Dedifferentiated amniotic fluid mesenchymal stem cell (primary cell): Measurements from ENCODE around the gene NDUFB5.
"Not testable (repeated sequence)": the region's sequence is repeated elsewhere in the genome, so short reads cannot be mapped to it uniquely, and the experiment has no call there.

Experiments used
- DNase-seq: peaks from one replicate; pipeline ENCODE4 v3.0.0-alpha.2; 2016; ENCODE audit errors: extremely low spot score

The NDUFB5 gene

DNA sequence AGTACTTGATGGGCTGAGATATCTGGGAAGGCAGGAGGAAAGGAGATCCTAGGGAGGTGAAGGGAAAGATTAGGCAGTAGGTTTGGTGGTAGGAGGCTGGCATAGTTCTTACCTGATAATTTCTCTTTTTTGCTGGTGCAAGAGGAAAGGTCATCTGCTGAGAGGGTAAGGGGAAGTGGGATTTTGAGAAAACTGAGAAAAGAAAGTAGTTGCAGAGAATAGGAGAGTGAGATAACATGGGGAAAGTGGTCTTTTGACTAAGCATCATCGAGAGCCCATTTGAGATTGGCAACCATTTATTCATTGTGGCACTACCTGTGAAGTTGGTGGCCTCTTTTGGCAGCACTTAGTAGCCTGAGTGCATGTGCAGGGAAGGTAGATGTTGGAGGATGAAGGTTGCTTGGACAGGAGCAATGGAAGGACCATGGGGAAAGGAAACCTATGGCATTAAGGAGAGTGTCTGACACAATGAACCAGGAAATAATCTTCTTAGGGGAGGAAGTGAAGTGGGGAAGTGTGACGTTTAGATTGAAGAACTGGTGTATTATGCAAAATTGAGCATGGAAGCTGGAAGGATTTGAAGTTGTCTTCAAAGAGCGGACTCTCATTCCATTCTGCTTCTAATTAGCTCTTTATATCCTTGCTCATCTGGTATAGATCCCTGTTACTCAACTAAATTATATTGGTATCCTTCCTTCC is 26.3 kb downstream of the NDUFB5 start:
- no peak for DNase-seq

DNA sequence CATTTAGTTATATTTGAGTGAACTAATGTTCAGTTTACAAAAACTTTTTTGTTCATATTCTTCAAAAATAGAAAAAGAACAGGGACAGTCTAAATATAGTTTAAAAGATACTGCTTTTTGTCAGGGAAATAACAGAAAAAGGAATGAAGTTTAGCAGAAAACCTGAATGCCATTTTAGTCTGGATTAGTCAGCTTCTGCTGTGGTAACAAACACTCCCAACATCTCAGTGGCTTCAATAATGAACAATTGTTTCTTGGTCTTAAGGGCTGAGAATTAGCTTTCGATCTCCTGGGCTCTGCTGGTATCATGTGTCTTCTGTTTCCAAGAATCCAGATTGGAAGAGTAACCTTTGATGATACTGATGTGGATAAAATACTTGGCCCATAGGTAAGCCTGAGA is 35.9 kb downstream of the NDUFB5 start:
- DNase-seq = no peak

GRCh38 chr3:179642871-179643270 is 38.3 kb downstream of the NDUFB5 start:
- DNase-seq = no peak

DNA sequence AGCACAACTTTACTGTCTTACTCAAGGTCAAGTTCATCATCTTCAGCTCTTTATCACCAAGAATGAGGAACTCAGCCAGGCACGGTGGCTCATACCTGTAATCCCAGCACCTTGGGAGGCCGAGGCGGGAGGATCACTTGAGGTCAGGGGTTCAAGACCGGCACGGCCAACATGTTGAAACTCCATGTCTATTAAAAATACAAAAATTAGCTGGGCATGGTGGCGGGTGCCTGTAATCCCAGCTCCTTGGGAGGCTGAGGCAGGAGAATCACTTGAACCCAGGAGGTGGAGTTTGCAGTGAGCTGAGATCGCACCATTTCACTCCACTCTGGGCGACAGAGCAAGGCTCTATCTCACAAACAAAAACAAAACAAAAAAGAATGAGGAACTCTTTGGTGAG is 39.2 kb downstream of the NDUFB5 start:
- DNase-seq = not testable (repeated sequence)

- no peak for DNase-seq
Observed at GRCh38 chr3:179646177-179646576, 41.6 kb downstream of the NDUFB5 start.

DNA sequence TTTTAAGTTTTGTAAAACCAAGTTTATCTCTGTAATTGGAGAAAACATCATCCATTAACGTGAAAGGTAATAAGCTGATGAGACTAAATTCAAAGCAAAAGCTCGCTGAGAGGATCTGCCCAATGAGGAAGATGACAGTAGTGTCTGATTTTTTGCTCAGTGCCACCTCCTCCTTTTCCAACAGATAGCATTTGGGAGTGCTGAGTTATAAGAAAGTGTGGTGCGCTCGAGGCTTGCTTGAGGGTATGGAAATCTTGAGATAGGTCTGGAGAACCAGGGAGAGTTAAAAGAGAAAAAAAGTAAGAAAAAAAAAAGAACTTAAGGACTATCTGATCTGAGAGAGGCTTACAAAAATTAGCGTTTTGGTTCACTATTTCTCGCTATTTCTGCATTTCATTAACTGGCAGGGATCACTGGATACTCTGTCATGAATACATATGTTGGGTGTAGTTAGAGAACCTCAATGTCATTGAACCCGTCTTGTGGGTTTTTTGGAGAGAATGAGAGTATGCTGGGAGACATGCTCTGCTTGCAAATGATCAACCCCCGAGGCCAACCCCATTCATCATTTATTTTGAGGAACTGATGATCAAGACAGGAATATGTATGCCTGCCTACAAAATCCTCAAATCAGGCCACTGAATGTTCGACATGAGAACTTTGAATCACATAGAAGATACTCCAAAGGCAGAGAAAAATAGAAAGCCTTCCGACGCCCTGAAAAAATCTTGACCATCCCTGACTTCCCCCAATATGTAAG is 47.3 kb downstream of the NDUFB5 start:
- DNase-seq = no peak

DNA sequence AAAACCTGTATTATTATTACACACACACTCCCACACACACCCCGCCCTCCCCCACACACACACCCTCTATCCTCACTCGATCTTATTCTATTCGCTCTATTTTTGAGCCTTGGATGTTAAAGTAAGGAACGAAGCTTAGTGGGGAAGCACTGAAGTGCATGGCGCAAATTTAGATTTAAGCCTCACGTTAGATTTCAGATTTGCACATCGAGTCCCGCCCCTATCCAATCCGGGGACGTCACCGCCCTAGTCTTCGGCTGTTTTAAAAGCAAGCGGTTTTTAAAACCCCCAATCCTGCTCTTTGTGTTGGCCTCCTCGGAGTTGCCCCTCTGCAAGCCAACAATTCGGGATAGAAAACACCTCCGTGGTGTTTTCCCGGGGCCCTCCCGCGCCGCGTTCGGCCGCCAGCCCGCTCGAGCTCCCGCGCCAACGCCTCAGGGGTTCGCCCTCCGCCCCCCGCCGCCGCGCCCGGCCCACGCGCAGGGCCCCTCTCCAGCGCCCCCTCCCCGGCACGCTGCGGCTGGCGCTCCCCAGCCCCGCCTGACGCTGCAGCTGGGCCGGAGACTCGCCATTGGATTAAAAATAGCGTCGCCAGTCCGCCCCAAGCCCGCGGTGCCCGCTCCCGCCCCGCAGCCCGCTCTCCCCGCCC is 48.0 kb downstream of the NDUFB5 start, which contains the start of gene USP13:
Gene USP13, plus strand, starts transcription at position 594 of the 649 bp plus-strand sequence. CDS start 186 bp downstream, outside the sequence.
- peak; percentile 64 for DNase-seq

GRCh38 chr3:179653096-179653797 is 48.7 kb downstream of the NDUFB5 start:
- peak; percentile 72 for DNase-seq

DNA sequence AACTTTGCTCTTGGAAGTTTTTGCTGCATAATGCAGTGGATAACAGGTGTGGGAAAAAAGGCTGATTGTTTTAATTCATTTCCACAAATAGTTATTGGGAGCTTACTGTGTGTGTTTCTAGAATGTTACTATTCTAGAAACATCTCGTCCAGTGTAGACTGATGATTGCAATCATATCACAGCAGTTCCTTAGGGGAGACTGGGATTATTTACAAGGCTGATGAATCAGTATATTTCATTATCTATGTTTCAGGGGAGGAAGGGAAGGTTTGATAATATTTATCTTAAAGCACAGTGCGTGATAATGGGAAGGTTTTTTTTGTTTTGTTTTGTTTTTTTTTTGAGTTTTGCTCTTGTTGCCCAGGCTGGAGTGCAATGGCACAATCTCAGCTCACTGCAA is 50.6 kb downstream of the NDUFB5 start:
- no peak for DNase-seq

DNA sequence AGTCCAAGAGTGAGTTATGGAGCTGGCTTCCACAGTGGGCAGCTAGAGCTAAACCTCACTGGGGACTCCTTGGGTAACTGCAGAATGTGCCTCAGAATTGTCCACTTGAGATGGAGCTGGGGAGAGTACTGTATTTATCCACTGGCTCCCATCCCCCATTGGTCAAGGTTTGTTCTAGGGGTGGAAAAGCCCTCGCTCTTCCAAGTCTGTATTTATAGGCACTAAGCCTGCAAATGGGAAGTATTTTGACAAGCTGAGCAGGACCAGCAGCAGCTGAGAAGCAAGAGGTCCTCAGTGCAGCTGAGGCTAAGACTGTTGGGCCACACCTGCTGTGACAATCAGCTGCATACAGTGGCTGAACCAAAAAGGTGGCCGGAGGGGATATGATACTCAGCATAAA is 54.0 kb downstream of the NDUFB5 start:
- DNase-seq = no peak

DNA sequence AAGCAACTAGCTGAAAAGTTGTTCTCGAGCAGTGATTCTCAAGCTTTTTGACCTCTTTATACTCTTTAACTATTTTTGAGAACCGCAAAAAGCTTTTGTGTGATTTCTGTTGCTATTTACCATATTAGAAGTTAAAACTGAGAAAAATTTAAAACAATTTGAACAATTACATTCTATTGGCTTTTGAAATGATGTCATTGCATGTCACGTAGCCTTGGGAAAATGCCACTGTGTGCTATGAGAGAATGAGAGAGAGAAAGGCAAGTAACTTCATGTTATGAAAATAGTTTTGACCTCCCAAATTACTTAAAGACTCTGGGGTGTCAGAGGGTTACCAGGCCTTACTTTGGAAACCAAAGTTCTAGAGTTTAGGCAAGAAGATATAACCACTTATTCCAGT is 56.3 kb downstream of the NDUFB5 start:
- DNase-seq = no peak

DNA sequence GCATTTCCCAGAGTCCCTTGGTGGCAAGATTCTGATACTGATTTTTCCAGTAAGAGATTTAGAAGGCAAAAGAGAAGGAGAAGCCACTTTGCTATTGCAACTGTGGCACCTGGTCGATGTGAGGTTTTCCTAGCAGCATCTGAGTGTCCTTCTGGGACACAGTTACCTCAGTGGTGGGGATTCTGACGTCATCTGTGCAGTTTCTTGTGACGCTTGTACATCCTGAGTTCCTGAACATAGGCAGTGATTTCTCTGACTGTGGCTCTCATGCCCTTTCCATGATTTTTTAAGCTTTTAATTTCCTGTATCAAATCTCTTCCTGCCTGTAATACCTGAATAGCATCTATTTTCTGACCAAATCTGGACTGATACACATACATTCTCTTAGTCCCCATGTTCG is 57.2 kb downstream of the NDUFB5 start:
- DNase-seq = no peak

DNA sequence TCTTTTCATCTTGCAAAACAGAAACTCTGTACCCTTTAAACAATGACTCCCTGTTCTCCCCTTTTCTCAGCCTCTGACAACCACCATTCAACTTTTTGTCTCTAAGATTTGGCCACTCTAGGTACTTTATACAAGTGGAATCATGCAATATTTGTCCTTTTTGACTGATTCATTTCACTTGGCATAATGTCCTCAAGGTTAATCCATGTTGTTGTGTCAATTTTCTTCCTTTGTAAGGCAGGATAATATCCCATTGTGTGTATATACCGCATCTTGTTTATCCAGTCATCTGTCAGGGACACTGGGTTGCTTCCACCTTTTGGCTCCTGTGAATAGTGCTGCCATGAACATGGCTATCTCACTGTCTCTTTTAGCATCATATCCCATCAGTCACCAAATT is 58.5 kb downstream of the NDUFB5 start:
- DNase-seq = no peak

DNA sequence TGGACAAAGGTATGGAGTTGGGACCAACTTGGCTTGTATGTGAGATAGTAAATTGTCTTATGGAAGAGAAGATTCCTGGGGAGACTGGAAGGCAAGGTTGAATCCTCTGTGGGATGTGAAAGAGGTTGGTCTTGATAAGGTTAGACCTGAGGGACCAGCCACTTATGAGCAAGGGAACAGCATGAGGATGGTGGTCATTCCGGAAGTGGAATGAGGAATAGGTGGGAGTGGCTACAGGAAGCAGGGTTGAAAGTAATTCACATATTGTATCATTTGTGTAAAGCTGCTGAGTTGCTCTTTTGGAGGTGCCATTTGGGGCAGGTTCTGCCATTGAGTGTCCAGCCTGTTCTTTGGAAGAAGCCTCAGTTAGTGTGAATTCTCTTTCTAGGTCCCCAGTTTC is 61.4 kb downstream of the NDUFB5 start:
- DNase-seq = no peak

DNA sequence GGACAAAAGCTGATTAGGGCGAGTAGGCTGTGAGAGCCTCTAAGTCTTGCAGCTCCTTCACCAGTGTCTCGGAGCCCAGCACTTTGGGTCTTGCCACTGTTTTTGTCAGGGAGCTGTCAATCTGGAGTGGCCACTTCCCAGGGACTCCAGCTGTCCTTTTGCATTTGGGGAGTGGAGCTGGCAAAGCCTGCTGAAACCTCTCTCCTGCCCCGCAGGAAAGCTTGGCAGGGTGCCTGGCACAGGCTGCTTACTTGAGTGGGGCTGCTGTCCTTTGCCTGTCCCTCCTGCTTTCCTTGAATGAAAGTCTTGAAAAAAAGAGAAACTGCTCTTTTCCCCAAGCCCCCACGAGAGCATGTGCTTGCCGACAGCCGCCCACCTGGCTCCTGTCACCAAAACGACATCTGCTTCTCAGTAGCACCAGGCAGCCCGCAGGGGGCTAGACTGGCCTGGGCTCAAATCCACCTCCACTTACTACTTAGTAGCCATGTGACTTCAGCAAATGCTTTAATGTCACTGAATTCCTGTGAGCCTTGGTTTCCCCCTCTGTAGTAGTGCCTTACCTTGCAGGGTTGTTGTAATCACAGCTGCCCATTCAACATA is 61.9 kb downstream of the NDUFB5 start:
- no peak for DNase-seq

DNA sequence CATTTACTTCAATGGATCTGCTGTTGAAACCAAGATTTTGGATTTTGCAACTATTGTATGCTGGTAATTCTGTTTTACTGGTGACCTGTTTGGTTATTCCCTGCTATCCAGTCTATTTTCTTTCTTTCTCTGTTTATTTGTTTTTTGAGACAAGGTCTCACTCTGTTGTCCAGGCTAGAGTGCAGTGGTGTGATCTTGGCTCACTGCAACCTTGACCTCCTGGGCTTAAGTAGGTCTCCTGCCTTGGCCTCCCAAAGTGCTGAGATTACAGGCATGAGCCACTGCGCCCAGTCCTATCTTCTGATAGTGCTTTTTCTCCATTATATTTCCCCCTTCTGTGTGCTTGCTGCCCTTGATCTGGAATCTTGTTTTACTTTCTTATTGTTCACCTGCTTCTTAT is 63.8 kb downstream of the NDUFB5 start:
- no peak for DNase-seq

- no peak for DNase-seq
Observed at GRCh38 chr3:179670311-179670710, 65.7 kb downstream of the NDUFB5 start.

DNA sequence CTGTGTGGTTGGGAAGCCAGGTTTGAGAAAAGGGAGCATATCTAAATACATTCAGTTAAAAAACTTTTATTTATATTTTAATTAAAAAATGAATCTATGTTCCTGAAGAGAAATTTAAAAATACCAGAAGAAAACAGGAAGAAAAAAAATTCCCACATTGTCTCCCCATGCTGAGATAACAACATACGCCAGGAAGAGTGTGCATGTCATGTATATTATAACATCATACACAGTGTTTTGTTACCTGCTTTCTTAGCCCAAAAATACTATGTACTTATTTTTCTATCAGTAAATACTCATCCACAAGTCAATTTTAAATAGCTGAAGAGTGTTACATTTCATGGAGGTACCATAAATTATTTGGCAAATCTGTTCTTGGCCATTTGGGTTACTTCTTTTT is 66.7 kb downstream of the NDUFB5 start:
- no peak for DNase-seq

DNA sequence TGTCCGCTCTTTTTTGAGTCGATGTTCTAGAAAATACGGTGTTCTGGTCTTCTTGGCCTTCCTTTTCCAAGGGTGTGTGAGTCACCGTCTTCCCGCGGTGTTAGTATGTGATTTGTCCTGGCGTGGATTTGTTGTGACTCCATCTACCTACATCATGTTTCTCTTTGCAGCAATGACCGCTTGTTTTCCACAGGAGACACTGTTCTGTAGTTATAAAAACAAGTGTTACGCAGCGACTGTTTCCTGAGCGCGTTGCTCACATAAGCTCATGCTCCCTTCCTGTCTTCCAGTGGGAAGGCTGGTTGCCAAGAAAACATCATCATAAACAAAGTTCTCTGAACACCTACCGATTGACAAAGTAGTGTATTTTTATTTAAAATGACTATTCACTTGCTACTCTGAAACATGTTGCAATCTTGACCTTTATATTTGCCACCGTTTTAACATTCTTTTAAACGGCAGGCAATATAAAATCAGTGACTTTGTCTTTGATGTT is 67.2 kb downstream of the NDUFB5 start:
- no peak for DNase-seq

DNA sequence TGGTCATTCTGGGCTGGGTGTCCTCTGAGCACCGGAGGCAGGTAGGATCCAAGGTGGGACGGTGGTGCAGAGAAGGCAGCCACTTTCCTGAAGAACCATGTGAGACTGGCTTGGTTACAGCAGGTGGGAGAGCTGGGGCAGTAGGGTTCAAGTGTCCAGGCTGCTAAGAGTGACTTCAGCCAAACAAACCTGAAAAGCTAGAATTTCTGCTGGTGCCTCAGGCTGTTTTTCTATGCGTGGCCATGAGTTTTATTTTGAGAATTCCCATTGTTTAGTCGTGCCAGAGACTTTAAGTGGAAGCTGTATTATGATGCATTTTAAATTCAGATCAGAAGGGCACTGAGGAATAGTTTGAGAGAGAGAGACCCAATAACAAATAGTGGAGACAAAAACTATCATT is 68.3 kb downstream of the NDUFB5 start:
- no peak for DNase-seq

DNA sequence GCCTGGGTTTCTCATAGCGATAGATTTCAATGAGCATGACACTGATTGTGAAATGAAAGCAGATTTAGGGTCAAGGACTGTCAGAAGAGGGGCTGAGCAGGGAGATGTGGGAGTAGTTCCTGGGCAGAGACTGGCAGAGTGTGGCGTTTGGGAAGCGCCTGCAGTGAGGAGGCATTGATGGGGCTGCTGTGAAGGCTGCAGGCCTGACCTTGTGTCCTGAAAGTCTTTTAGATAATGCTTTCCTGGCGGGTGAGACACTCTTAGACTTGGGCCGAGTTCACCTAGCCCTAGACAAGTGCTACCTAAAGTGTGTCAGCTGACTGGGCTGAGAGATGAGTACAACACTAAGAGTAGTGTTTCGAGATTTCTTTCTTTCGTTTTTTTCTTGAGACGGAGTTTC is 68.9 kb downstream of the NDUFB5 start:
- no peak for DNase-seq

GRCh38 chr3:179676081-179676480 is 71.5 kb downstream of the NDUFB5 start:
- no peak for DNase-seq
